Measurements from ENCODE around the gene C11orf86. TPM values are rescaled to one million over a fixed set of nuclear protein-coding genes. Genes with fewer than 3 reads are reported as not detected.

The C11orf86 gene
- total RNA-seq, 2 donors from 2014 or later = not detected

DNA sequence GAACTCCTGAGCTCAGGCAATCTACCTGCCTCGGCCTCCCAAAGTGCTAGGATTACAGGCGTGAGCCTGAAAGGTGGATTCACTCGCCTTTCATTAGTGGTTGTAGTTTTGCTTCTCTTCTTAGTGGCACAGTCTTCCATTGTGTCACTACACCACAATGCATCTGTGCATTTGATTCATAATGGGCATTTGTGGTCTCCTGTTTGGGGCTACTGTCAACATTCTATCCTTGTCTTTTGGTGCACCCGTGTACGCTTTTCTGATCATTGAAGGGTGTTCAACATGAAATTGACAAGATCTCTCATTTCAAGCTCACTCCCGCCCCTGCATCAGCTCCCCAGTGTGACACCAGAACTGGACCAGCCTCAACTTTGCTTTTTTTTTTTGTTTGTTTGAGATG lies 45.8 kb downstream of the C11orf86 start:
- H3K36me3 ChIP-seq = no peaks in the 10 kb centered on the region
- H3K27me3 ChIP-seq = peaks cover 0 to 7% of the 10 kb centered on the region in 2 donors
- peaks cover 0 to 17% of the 10 kb centered on the region in 2 donors for H3K4me1 ChIP-seq
- TF ChIP-seq CTCF (IDR thresholded peaks at IDR 0.05) = no peak
- no peak overlapping the region for H3K27ac ChIP-seq
- no peak for DNase-seq (ENCODE audit: low spot score)
- no peaks in the 10 kb centered on the region for H3K9me3 ChIP-seq
- H3K4me3 ChIP-seq = no peak overlapping the region

DNA sequence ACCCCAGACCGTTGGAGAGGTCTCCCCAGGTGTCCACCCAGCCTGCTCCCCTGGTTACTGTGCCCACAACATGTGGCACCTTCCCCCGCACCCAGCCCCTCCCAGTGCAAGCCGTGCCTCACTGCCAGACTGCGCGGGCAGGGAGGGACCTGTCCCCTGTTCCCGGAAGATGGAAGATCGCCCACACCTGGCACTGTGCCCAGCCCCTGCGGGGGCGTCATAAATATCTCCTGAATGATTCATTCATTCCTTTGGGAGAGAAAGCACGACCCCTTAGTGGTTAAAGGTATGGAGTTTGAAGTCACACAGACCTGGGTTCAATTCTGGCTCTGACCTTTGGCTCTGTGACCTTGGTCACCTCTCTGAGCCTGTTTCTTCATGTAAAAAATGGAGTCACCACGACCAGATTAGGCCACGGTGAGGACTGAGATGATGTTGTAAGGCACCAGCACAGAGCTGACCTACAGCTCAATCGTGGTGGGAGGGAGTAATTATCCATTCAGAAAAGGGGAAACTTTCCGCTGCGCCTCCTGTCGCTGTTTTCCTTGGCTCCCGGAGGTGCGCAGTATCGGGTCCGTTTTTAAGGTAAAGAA lies 47.3 kb downstream of the C11orf86 start:
- H3K4me3 ChIP-seq = peak overlapping the region; percentile 18 to 52
- H3K36me3 ChIP-seq = no peaks in the 10 kb centered on the region
- H3K4me1 ChIP-seq = peaks cover 0 to 17% of the 10 kb centered on the region in 2 donors
- H3K27ac ChIP-seq = no peak overlapping the region
- no peak for TF ChIP-seq CTCF (IDR thresholded peaks at IDR 0.05)
- no peak for DNase-seq (ENCODE audit: low spot score)
- peaks cover 0 to 7% of the 10 kb centered on the region in 2 donors for H3K27me3 ChIP-seq
- no peaks in the 10 kb centered on the region for H3K9me3 ChIP-seq

GRCh38 chr11:67022961-67023956 lies 48.2 kb downstream of the C11orf86 start, which contains the start of gene SYT12:
Gene SYT12, plus strand, starts transcription at chr11:67023134. Its CDS starts 7,011 bp downstream, at chr11:67030145.
- Histone ChIP-seq H3K4me3 (peak within 1 kb of the TSS; percentile 30 to 52), H3K4me1 (peaks cover 0 to 17% of the 10 kb centered on the region in 2 donors), H3K27me3 (peaks cover 0 to 7% of the 10 kb centered on the region in 2 donors), H3K36me3 (no peaks in the 10 kb centered on the region), H3K9me3 (no peaks in the 10 kb centered on the region), H3K27ac (no peak within 1 kb of the TSS)
- no peak for TF ChIP-seq CTCF (IDR thresholded peaks at IDR 0.05)
- no peak for DNase-seq (ENCODE audit: low spot score)

DNA sequence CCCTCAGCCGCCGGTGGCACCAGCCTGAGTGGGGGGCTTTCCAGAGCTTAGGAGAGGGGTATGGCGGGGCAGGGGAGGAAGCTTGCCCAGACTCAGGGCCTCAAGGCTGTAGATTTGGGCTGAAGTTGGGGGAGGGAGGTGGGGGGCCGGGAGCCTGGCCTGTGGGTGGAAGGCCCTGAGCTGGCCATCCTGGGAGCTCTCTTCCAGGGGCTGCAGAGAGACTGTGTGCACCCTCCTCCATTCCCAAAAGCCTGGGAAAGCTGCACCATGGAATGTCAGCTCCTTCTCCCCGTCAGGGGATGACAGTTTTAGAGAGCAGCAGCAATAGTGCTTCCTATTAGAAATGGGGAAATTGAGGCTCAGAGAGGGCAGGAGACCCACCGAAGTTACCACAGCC lies 48.9 kb downstream of the C11orf86 start:
- Histone ChIP-seq H3K4me3 (peak overlapping the region in 1 of 2 donors; percentile 52), H3K36me3 (no peaks in the 10 kb centered on the region), H3K27ac (no peak overlapping the region), H3K9me3 (no peaks in the 10 kb centered on the region), H3K27me3 (peaks cover 0 to 7% of the 10 kb centered on the region in 2 donors), H3K4me1 (peaks cover 0 to 17% of the 10 kb centered on the region in 2 donors)
- no peak for TF ChIP-seq CTCF (IDR thresholded peaks at IDR 0.05)
- no peak for DNase-seq (ENCODE audit: low spot score)

GRCh38 chr11:67024410-67024809 lies 49.3 kb downstream of the C11orf86 start:
- no peak for TF ChIP-seq CTCF (IDR thresholded peaks at IDR 0.05)
- no peak for DNase-seq (ENCODE audit: low spot score)
- Histone ChIP-seq H3K27me3 (peaks cover 0 to 7% of the 10 kb centered on the region in 2 donors), H3K36me3 (no peaks in the 10 kb centered on the region), H3K9me3 (no peaks in the 10 kb centered on the region), H3K27ac (no peak overlapping the region), H3K4me3 (no peak overlapping the region), H3K4me1 (peaks cover 0 to 17% of the 10 kb centered on the region in 2 donors)
